Measurements from ENCODE around the gene IVL. TPM values are rescaled to one million over a fixed set of nuclear protein-coding genes. Genes with fewer than 3 reads are reported as not detected.

The IVL gene
- total and polyA plus RNA-seq, 12 donors = 0.16 to 0.30 TPM; not detected in 10

DNA sequence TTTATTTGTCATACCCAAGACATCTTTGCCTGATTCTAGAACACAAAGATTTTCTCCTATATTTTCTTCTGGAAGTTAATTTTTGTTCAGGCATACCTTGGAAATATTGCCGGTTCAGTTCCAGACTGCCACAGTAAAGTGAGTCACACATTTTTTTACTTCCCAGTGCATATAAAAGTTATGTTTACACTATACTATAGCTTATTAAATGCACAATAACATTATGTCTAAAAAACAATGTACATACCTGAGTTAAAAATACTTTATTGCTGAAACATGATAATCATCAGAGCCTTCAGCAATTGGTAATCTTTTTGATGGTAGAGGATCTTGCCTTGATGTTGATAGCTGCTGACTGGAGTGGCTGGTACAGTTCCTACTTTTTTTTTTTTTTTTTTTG is 20.2 kb upstream of the IVL start:
- intact Hi-C loops (cut with DNase I) = no loop called here
- TF ChIP-seq POLR2A (IDR thresholded peaks at IDR 0.05) = no peak
- TF ChIP-seq, protein P1, sequence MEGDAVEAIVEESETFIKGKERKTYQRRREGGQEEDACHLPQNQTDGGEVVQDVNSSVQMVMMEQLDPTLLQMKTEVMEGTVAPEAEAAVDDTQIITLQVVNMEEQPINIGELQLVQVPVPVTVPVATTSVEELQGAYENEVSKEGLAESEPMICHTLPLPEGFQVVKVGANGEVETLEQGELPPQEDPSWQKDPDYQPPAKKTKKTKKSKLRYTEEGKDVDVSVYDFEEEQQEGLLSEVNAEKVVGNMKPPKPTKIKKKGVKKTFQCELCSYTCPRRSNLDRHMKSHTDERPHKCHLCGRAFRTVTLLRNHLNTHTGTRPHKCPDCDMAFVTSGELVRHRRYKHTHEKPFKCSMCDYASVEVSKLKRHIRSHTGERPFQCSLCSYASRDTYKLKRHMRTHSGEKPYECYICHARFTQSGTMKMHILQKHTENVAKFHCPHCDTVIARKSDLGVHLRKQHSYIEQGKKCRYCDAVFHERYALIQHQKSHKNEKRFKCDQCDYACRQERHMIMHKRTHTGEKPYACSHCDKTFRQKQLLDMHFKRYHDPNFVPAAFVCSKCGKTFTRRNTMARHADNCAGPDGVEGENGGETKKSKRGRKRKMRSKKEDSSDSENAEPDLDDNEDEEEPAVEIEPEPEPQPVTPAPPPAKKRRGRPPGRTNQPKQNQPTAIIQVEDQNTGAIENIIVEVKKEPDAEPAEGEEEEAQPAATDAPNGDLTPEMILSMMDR (IDR thresholded peaks at IDR 0.05) = no peak
- no peak overlapping the region for H3K4me3 ChIP-seq
- no peaks in the 10 kb centered on the region for H3K9me3 ChIP-seq (replicated peaks in 1 of 3)
- no peak overlapping the region for H3K27ac ChIP-seq
- H3K36me3 ChIP-seq (replicated peaks in 1 of 2) = no peaks in the 10 kb centered on the region
- DNase-seq = no peak
- WGBS, 4 donors = 82 to 94% (median 85%) methylated on average over 1 of the region's 1 CpG
- H3K4me1 ChIP-seq (replicated peaks in 1 of 2) = no peaks in the 10 kb centered on the region
- H3K27me3 ChIP-seq = no peaks in the 10 kb centered on the region

DNA sequence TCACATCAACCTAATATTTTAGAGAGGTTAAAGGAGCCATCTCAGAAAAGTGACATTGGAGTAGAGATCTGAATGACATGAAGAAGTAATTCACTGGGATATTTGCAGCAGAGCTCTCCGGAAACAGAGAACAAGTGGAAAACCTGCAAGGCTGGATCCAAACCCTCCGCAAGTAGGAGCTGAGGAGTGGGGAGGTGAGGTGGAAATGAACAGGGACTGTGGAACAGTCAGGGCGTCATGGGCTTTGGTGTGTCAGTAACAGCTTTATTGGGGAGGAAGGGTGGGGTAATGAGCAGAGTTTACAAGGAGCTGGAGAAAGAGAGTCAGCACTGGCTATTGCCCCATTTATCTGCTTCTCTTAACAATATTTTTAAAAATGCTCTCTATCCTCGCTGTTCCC is 9.3 kb upstream of the IVL start:
- Histone ChIP-seq H3K27me3 (no peaks in the 10 kb centered on the region), H3K4me1 (replicated peaks in 1 of 2) (no peaks in the 10 kb centered on the region), H3K4me3 (no peak overlapping the region), H3K27ac (no peak overlapping the region), H3K36me3 (replicated peaks in 1 of 2) (no peaks in the 10 kb centered on the region), H3K9me3 (replicated peaks in 1 of 3) (no peaks in the 10 kb centered on the region)
- 73 to 84% (median 81%) methylated on average over 4 of the region's 4 CpGs for WGBS, 4 donors
- TF ChIP-seq POLR2A (IDR thresholded peaks at IDR 0.05) = no peak
- TF ChIP-seq, protein P1 (IDR thresholded peaks at IDR 0.05) = no peak
- intact Hi-C loops (cut with DNase I) = no loop called here
- no peak for DNase-seq

DNA sequence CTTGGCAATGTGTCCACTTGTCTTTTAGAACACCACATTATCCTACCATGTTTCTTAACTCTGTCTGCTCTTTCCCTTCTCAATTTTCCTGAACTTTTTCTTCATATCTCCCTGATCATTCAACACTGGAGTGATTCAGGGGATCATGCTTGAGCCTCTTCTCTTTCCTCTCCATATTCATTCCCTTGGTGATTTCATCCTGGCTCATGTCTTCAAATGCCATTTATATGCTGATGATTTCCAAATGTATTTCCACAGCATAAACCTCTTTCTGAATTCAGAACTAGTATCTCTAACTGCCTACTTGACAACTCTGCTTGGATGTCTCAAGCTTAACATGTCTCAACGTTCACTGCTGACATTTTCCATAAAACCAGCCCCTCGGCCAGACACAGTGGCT is 8.5 kb upstream of the IVL start:
- intact Hi-C loops (cut with DNase I) = no loop called here
- Histone ChIP-seq H3K4me1 (replicated peaks in 1 of 2) (no peaks in the 10 kb centered on the region), H3K4me3 (no peak overlapping the region), H3K27me3 (no peaks in the 10 kb centered on the region), H3K27ac (no peak overlapping the region), H3K9me3 (replicated peaks in 1 of 3) (no peaks in the 10 kb centered on the region), H3K36me3 (replicated peaks in 1 of 2) (no peaks in the 10 kb centered on the region)
- no peak for DNase-seq
- no peak for TF ChIP-seq POLR2A (IDR thresholded peaks at IDR 0.05)
- TF ChIP-seq, protein P1 (IDR thresholded peaks at IDR 0.05) = no peak
- WGBS, 4 donors = 63 to 78% (median 76%) methylated on average over 2 of the region's 2 CpGs

DNA sequence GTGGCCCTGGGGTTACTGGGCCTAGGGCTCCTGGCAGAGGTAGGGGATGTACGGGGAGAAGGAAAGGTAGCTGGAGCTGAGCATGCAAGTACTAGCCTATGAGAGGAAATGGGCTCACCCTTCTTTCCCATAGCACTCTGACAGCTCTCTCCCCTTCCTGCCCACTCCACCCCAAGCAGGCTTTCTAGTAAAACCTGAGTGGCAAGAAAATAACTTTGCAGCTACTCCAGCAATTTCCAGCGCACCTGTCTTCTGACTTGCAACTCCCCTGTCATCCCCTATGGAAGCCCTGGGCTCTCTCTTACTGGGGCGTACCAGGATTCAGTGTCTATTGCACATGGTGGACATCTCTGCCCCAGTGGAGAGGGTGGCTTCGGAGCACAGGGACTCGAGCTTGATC is 6.7 kb upstream of the IVL start:
- TF ChIP-seq POLR2A (IDR thresholded peaks at IDR 0.05) = no peak
- TF ChIP-seq, protein P1 (IDR thresholded peaks at IDR 0.05) = no peak
- intact Hi-C loops (cut with DNase I) = no loop called here

More for the DNA sequence above, 6.7 kb upstream of the IVL start:
- no peak for DNase-seq
- H3K9me3 ChIP-seq (replicated peaks in 1 of 3) = no peaks in the 10 kb centered on the region
- no peaks in the 10 kb centered on the region for H3K27me3 ChIP-seq
- WGBS, 4 donors = 78 to 82% (median 80%) methylated on average over 3 to 5 of the region's 5 CpGs
- H3K36me3 ChIP-seq (replicated peaks in 1 of 2) = no peaks in the 10 kb centered on the region
- no peaks in the 10 kb centered on the region for H3K4me1 ChIP-seq (replicated peaks in 1 of 2)
- H3K27ac ChIP-seq = no peak overlapping the region
- H3K4me3 ChIP-seq = no peak overlapping the region

Data from adrenal gland (tissue), 12 donors.